ENCODE measurements around the gene SMYD3. TPM values are rescaled to one million over a fixed set of nuclear protein-coding genes. Genes with fewer than 3 reads are reported as not detected.
"Not testable (repeated sequence)": the region's sequence is repeated elsewhere in the genome, so short reads cannot be mapped to it uniquely, and the experiment has no call there.

Gene SMYD3
- total RNA-seq, 1 experiment from 2014 or later, result 35.1 TPM

- CTCF ChIA-PET, result no interaction called here
- intact Hi-C loops (cut with micrococcal nuclease; ENCODE audit: unreplicated experiment), result loop anchor here (5.0 kb wide), 1 partner anchor 140 kb away; no protein-coding TSS in a partner anchor
These were observed 789.5 kb downstream of the SMYD3 start for GRCh38 chr1:245717611-245718010.

DNA sequence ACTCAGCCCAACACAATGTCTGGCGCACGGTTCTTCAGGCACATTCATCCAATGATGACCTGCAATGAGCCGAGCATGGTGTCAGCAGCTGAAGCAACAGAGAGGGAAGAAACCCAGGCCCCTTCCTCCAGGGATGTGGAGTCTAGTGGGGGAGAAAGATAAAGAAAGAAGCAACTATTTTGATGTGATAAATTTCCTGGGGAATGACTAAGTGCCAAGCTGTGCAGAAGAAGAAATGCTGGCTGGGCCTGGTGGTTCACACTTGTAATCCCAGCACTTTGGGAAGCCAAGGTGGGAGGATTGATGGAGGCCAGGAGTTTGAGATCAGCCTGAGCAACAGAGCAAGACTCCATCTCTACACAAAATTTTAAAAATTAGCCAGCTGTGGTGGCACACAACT, 790.5 kb downstream of the SMYD3 start:
- CTCF ChIA-PET, result interaction anchor here (0.6 kb wide), 1 partner anchor 1119 kb away, joined by 3 read pairs; no protein-coding TSS in a partner anchor

More at GRCh38 chr1:245717611-245718010, 789.5 kb downstream of the SMYD3 start:
- Mint-ChIP-seq H3K27ac (ENCODE audit: unreplicated experiment) (no peak overlapping the region), H3K36me3 (ENCODE audit: insufficient read depth, unreplicated experiment) (no peaks in the 10 kb centered on the region), H3K27me3 (ENCODE audit: unreplicated experiment) (no peaks in the 10 kb centered on the region), H3K9me3 (ENCODE audit: low read depth, unreplicated experiment) (peaks cover 2% of the 10 kb centered on the region), H3K4me1 (ENCODE audit: low read depth, unreplicated experiment) (no peaks in the 10 kb centered on the region), H3K4me3 (ENCODE audit: low read depth, unreplicated experiment) (no peak overlapping the region)
- TF ChIP-seq, protein P1, sequence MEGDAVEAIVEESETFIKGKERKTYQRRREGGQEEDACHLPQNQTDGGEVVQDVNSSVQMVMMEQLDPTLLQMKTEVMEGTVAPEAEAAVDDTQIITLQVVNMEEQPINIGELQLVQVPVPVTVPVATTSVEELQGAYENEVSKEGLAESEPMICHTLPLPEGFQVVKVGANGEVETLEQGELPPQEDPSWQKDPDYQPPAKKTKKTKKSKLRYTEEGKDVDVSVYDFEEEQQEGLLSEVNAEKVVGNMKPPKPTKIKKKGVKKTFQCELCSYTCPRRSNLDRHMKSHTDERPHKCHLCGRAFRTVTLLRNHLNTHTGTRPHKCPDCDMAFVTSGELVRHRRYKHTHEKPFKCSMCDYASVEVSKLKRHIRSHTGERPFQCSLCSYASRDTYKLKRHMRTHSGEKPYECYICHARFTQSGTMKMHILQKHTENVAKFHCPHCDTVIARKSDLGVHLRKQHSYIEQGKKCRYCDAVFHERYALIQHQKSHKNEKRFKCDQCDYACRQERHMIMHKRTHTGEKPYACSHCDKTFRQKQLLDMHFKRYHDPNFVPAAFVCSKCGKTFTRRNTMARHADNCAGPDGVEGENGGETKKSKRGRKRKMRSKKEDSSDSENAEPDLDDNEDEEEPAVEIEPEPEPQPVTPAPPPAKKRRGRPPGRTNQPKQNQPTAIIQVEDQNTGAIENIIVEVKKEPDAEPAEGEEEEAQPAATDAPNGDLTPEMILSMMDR (IDR thresholded peaks at IDR 0.05; ENCODE audit: unreplicated experiment), result no peak
- BruUV-seq (replicated peaks), result no TSS peak
- no peak for DNase-seq

GRCh38 chr1:245715970-245716369, 791.1 kb downstream of the SMYD3 start:
- H3K27ac Mint-ChIP-seq (ENCODE audit: unreplicated experiment), result no peak overlapping the region
- no peaks in the 10 kb centered on the region for H3K36me3 Mint-ChIP-seq (ENCODE audit: insufficient read depth, unreplicated experiment)
- CTCF ChIA-PET, result interaction anchor here (0.6 kb wide), 1 partner anchor 1119 kb away, joined by 3 read pairs; no protein-coding TSS in a partner anchor
- H3K27me3 Mint-ChIP-seq (ENCODE audit: unreplicated experiment), result no peaks in the 10 kb centered on the region
- BruUV-seq (replicated peaks), result no TSS peak
- H3K4me1 Mint-ChIP-seq (ENCODE audit: low read depth, unreplicated experiment), result no peaks in the 10 kb centered on the region
- intact Hi-C loops (cut with micrococcal nuclease; ENCODE audit: unreplicated experiment), result loop anchor here (5.0 kb wide), 1 partner anchor 141 kb away; no protein-coding TSS in a partner anchor
- peak; percentile 14 for DNase-seq
- no peak overlapping the region for H3K4me3 Mint-ChIP-seq (ENCODE audit: low read depth, unreplicated experiment)
- TF ChIP-seq, protein P1 (IDR thresholded peaks at IDR 0.05; ENCODE audit: unreplicated experiment), result no peak
- H3K9me3 Mint-ChIP-seq (ENCODE audit: low read depth, unreplicated experiment), result peaks cover 2% of the 10 kb centered on the region

More for the DNA sequence above, 790.5 kb downstream of the SMYD3 start:
- Mint-ChIP-seq H3K27ac (ENCODE audit: unreplicated experiment) (no peak overlapping the region), H3K9me3 (ENCODE audit: low read depth, unreplicated experiment) (peaks cover 2% of the 10 kb centered on the region), H3K4me1 (ENCODE audit: low read depth, unreplicated experiment) (no peaks in the 10 kb centered on the region), H3K4me3 (ENCODE audit: low read depth, unreplicated experiment) (no peak overlapping the region), H3K36me3 (ENCODE audit: insufficient read depth, unreplicated experiment) (no peaks in the 10 kb centered on the region), H3K27me3 (ENCODE audit: unreplicated experiment) (no peaks in the 10 kb centered on the region)
- intact Hi-C loops (cut with micrococcal nuclease; ENCODE audit: unreplicated experiment), result loop anchor here (5.0 kb wide), 1 partner anchor 141 kb away; no protein-coding TSS in a partner anchor
- no TSS peak for BruUV-seq (replicated peaks)
- no peak for DNase-seq
- TF ChIP-seq, protein P1 (IDR thresholded peaks at IDR 0.05; ENCODE audit: unreplicated experiment), result no peak

DNA sequence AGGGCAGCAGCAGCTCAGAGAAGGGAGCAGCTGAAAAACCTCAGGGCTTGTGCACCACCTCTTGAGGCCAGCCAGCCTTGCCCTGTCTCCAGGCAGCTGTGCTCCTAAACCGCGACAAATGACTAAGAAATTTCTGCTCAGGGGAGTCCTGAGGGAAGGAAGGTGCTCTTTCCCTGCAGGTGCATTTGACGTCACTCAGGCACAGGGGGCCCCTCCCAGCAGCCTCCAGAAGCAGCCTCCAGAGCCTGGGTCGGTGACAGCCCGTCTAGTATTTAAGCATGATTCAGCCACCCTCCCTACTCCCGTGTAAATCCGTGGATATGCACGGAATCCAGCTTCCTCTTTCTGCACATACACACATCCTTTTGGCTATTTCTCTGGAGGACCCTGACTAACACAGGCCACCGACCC, 791.8 kb downstream of the SMYD3 start:
- BruUV-seq (replicated peaks), result no TSS peak
- Mint-ChIP-seq H3K27me3 (ENCODE audit: unreplicated experiment) (no peaks in the 10 kb centered on the region), H3K27ac (ENCODE audit: unreplicated experiment) (no peak overlapping the region), H3K9me3 (ENCODE audit: low read depth, unreplicated experiment) (peaks cover 2% of the 10 kb centered on the region), H3K4me3 (ENCODE audit: low read depth, unreplicated experiment) (no peak overlapping the region), H3K36me3 (ENCODE audit: insufficient read depth, unreplicated experiment) (no peaks in the 10 kb centered on the region), H3K4me1 (ENCODE audit: low read depth, unreplicated experiment) (no peaks in the 10 kb centered on the region)
- TF ChIP-seq, protein P1 (IDR thresholded peaks at IDR 0.05; ENCODE audit: unreplicated experiment), result no peak
- DNase-seq, result peak; percentile 46
- CTCF ChIA-PET, result interaction anchor here (0.7 kb wide), 1 partner anchor 47 kb away, joined by 3 read pairs; no protein-coding TSS in a partner anchor
- intact Hi-C loops (cut with micrococcal nuclease; ENCODE audit: unreplicated experiment), result loop anchor here (5.0 kb wide), 1 partner anchor 142 kb away; no protein-coding TSS in a partner anchor

DNA sequence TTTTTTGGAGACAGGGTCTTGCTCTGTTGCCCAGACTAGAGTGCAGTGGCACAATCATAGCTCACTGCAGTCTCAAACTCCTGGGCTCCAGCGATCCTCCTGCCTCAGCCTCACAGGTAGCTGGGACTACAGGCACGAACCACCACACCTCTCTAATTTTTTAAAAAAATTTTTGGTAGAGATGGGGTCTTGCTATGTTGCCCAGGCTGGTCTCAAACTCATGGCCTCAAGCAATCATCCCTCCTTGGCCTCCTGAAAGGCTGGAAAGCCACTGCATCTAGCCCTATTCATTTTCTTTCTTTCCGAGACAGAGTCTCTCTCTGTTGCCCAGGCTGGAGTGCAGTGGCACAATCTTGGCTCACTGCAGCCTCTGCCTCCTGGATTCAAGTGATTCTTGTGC, 793.1 kb downstream of the SMYD3 start:
- H3K36me3 Mint-ChIP-seq (ENCODE audit: insufficient read depth, unreplicated experiment); DNase-seq; H3K4me1 Mint-ChIP-seq (ENCODE audit: low read depth, unreplicated experiment); BruUV-seq (replicated peaks); H3K4me3 Mint-ChIP-seq (ENCODE audit: low read depth, unreplicated experiment); H3K9me3 Mint-ChIP-seq (ENCODE audit: low read depth, unreplicated experiment); H3K27me3 Mint-ChIP-seq (ENCODE audit: unreplicated experiment); H3K27ac Mint-ChIP-seq (ENCODE audit: unreplicated experiment); intact Hi-C loops (cut with micrococcal nuclease; ENCODE audit: unreplicated experiment): not testable (repeated sequence)
- CTCF ChIA-PET, result interaction anchor here (0.6 kb wide), 1 partner anchor 250 kb away, joined by 6 read pairs; no protein-coding TSS in a partner anchor
